ENCODE results near the gene CCL16.

GRCh38 chr17:35998018-35998545 lies 16.8 kb upstream of the CCL16 start:
- no peak for TF ChIP-seq CTCF (conservative IDR thresholded peaks at IDR 0.05; ENCODE audit: low read length)
- no peak for TF ChIP-seq EZH2phosphoT487 (IDR thresholded peaks at IDR 0.05; ENCODE audit: borderline replicate concordance)
